Heart right ventricle (tissue), 16 donors: Measurements from ENCODE around the gene NR2F1-AS1. TPM values are rescaled to one million over a fixed set of nuclear protein-coding genes. Genes with fewer than 3 reads are reported as not detected.

Experiments
- ATAC-seq, 8 donors: fragments of 200-7000 bp; cut with Tn5 transposase; one replicate each; pipeline ENCODE4 v1.9.1; 2020; ENCODE audit warnings: mild to moderate bottlenecking in 8 of 8, moderate library complexity in 8 of 8, moderate number of reproducible peaks in 1 of 8
- DNase-seq, 2 donors: peaks; one replicate each; pipeline ENCODE4 v3.0.0-alpha.2; 2020
- H3K27ac ChIP-seq, 10 donors: fragments of 200-600 bp; sonication (generic) in 2 of 10; one replicate each; pipeline versions ENCODE4 v1.5.0 to v1.8.0; 2020 to 2022; ENCODE audit warnings: mild to moderate bottlenecking in 3 of 10
- H3K27me3 ChIP-seq, 7 donors: fragments of 200-600 bp; one replicate each; pipeline ENCODE4 v1.8.0; 2021 to 2022; ENCODE audit warnings: mild to moderate bottlenecking in 2 of 7
- H3K36me3 ChIP-seq, 9 donors: fragments of 200-600 bp; sonication (generic) in 1 of 9; one replicate each; pipeline versions ENCODE4 v1.5.0 to v1.8.0; 2020 to 2022; ENCODE audit warnings: mild to moderate bottlenecking in 2 of 9
- H3K4me1 ChIP-seq, 9 donors: fragments of 200-600 bp; sonication (generic) in 1 of 9; one replicate each; pipeline versions ENCODE4 v1.5.0 to v1.8.0; 2020 to 2022; ENCODE audit warnings: mild to moderate bottlenecking in 4 of 9
- H3K4me3 ChIP-seq, 10 donors: fragments of 200-600 bp; sonication (generic) in 2 of 10; one replicate each; pipeline versions ENCODE4 v1.5.0 to v1.8.0; 2020 to 2022; ENCODE audit warnings: mild to moderate bottlenecking in 7 of 10, moderate library complexity in 2 of 10
- H3K9me3 ChIP-seq, 11 donors: fragments of 200-600 bp in 10 of 11; sonication (generic) in 2 of 11; one replicate each; pipeline versions ENCODE4 v1.5.0 to v1.8.0; 2013 to 2022; ENCODE audit warnings: mild to moderate bottlenecking in 2 of 11, control low read depth in 1 of 11, moderate library complexity in 1 of 11
- WGBS, 2 donors: extraction: QIAGEN DNeasy Blood & Tissue Kit; methylation state at CpG; one replicate each; pipeline ENCODE4 v1.1.7; 2013; ENCODE audit warnings: inconsistent platforms in 1 of 2; 5-methylcytosine and 5-hydroxymethylcytosine counted together
- intact Hi-C, 10 donors: fragments of 100-400 bp; cut with DNase I; formaldehyde crosslinking; loops; one replicate each; pipeline versions ENCODE4 v1.11.1 to v1.14.2; 2022
- polyA plus RNA-seq, 2 donors: library from polyadenylated mRNA; stranded (reverse); fragments of 200-250 nt; gene quantifications; one replicate each; pipeline ENCODE4 v1.2.3, GENCODE V29; 2013
- total RNA-seq, 10 donors: library from RNA; stranded (reverse); fragmentation: NEBNext Ultra II Directional in 3 of 10; extraction: Animal tissue kit (Norgen Biotek cat#: 25700) in 3 of 10; gene quantifications; one replicate each; pipeline versions ENCODE4 v1.2.1 to v1.2.4, GENCODE V29; 2021 to 2023
- TF ChIP-seq, protein P1 (sequence below), 9 donors: fragments of 200-600 bp; sonication (generic) in 2 of 9; IDR thresholded peaks; one replicate each; pipeline versions ENCODE4 v1.5.0 to v1.8.0; 2021 to 2022; ENCODE audit warnings: antibody characterized with exemption in 9 of 9, mild to moderate bottlenecking in 5 of 9, moderate library complexity in 1 of 9
- donor health status: Arrhythmogenic right ventricular cardiomyopathy.
- donor health status: ischemic (EF 13 %, LVEDD 7.1; RV severe dilation, severe dysfunction).
- donor health status: healthy with polysubstance abuse.
- donor health status: DM: no; HTN: yes; CAD: no.
- donor health status: DM: no; HTN: no; CAD: no.
- donor health status: ischemic (EF 25% LVEDD 6.9; RV normal size, moderate dysfunction).
- donor health status: ischemic (EF 25% LVEDD 5.7; RV mildly dilated, moderate dysfunction).
- donor health status: healthy.
- donor health status: DM: yes; HTN: yes; CAD: no.
- donor health status: Ischemic cardiomyopathy.
- donor health status: ischemic (EF 35%, LVEDD 5.7; RV mildly dilated, moderate dysfunction).
- donor health status: nonischemic (EF 11% LVEDD 7.7; RV severe dilation, severe dysfunction).
- donor health status: DM: yes; HTN: yes; CAD: no.
- donor health status: PGD.
- donor health status: ischemic (EF 29% LVEDD 5.4; RV normal size, mild dysfunction).
- donor health status: nonischemic (EF 23%, LVEDD 6.1; RV moderate dilation, normal function).

NR2F1-AS1 gene
- total and polyA plus RNA-seq, 12 donors, result 0.41 to 2.9 (median 0.59) TPM; not detected in 1

DNA sequence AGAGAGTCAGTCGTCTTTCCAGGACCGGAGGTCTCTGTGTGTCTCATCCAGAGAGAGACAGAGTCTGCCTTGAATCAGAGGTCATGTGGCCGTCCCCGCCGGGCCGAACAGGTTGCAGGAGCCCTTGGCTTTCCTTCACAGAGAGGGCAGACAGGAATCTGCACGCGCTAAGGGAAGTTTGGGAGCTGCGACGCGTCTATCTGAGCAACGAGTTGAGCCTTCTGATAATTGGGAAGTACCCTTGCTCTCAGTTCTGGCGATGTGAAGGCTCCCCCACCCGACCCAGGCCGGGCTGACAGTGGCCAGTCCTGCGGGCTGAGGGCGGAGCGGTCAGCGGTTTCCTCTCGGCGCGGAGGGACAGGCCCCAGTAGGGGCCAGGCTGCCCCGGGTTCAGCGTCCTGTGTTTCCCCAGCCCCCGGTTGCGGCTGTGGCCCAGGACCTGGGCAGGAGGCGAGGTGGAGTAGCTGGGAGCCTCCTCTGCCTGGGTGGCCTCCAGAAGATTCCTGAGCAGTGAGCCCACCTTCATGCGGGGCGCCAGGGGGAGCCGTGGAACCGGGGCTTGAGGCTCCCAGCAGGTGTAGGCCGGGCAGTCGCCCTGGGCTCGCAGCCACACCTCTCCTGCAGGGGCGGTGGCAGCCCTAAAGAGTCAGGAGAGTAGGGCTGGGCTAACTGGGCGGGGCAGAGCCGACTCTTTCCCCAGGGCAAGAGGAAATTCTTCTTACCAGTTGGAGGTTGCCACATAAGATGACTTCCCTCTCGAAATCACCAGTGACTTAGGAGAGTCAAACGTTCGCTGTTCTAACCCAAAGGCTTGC is 15.9 kb upstream of the NR2F1-AS1 start:
- Histone ChIP-seq H3K36me3 (no peaks in the 10 kb centered on the region), H3K27ac (no peak overlapping the region), H3K27me3 (peaks cover 27 to 100% (median 99%) of the 10 kb centered on the region in 7 donors), H3K4me1 (peaks cover 0 to 11% (median 0%) of the 10 kb centered on the region in 9 donors), H3K4me3 (no peak overlapping the region), H3K9me3 (peaks cover 0 to 7% (median 0%) of the 10 kb centered on the region in 11 donors)
- WGBS, 2 donors, result 12 to 21% methylated on average over 40 of the region's 40 CpGs
- TF ChIP-seq, protein P1, sequence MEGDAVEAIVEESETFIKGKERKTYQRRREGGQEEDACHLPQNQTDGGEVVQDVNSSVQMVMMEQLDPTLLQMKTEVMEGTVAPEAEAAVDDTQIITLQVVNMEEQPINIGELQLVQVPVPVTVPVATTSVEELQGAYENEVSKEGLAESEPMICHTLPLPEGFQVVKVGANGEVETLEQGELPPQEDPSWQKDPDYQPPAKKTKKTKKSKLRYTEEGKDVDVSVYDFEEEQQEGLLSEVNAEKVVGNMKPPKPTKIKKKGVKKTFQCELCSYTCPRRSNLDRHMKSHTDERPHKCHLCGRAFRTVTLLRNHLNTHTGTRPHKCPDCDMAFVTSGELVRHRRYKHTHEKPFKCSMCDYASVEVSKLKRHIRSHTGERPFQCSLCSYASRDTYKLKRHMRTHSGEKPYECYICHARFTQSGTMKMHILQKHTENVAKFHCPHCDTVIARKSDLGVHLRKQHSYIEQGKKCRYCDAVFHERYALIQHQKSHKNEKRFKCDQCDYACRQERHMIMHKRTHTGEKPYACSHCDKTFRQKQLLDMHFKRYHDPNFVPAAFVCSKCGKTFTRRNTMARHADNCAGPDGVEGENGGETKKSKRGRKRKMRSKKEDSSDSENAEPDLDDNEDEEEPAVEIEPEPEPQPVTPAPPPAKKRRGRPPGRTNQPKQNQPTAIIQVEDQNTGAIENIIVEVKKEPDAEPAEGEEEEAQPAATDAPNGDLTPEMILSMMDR (IDR thresholded peaks at IDR 0.05), result no peak
- DNase-seq, result no peak
- intact Hi-C loops, result no loop called here
- peak in 2 of 8 donors; percentile 16 to 20 for ATAC-seq

GRCh38 chr5:93596310-93596675 is 15.3 kb upstream of the NR2F1-AS1 start:
- ATAC-seq (no peak), DNase-seq (no peak)
- H3K4me3 ChIP-seq, result no peak overlapping the region
- TF ChIP-seq, protein P1 (IDR thresholded peaks at IDR 0.05), result no peak
- intact Hi-C loops, result no loop called here
- peaks cover 0 to 11% (median 0%) of the 10 kb centered on the region in 9 donors for H3K4me1 ChIP-seq
- H3K9me3 ChIP-seq, result peaks cover 0 to 7% (median 0%) of the 10 kb centered on the region in 11 donors
- H3K36me3 ChIP-seq, result no peaks in the 10 kb centered on the region
- peaks cover 26 to 100% (median 98%) of the 10 kb centered on the region in 7 donors for H3K27me3 ChIP-seq
- WGBS, 2 donors, result 13 to 34% methylated on average over 14 of the region's 14 CpGs
- no peak overlapping the region for H3K27ac ChIP-seq

DNA sequence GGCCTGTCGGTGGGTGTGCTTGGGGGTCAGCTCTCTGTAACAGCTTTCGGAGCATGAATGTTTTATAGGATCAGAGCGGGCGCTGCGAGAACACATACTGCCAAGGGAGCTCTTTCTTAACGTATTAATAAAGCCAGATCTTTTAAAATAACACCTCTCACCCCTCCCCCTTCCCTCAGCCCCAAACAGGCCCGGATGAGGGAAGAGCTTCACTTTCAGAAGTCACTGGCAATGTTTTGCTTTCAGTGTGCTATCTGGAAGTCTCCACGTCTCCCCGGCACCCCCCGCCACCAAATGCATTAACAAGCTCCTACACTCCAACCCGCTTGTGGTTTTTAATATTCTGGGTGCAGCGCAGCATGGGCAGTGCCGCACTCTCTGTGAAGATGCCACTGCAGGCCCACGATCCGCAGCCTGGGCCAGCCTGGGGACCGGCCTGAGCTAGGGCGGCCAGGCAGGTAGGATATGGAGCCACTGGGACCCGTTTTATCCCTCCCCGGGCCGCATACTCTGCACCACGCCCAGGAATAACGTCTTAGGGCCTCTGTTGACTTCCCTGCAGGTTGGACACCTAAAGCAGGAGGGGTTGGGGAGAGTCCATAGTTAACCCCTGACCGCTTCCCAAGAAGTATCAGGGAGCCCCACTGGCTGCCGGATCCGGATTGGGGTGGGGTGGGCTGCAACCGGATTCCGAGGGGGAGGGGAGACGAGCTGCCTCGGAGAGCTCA is 14.6 kb upstream of the NR2F1-AS1 start:
- Histone ChIP-seq H3K9me3 (peaks cover 0 to 7% (median 0%) of the 10 kb centered on the region in 11 donors), H3K4me3 (no peak overlapping the region), H3K27ac (no peak overlapping the region), H3K36me3 (no peaks in the 10 kb centered on the region), H3K4me1 (peaks cover 0 to 11% (median 0%) of the 10 kb centered on the region in 9 donors), H3K27me3 (peaks cover 26 to 100% (median 93%) of the 10 kb centered on the region in 7 donors)
- intact Hi-C loops, result no loop called here
- WGBS, 2 donors, result 26 to 47% methylated on average over 29 of the region's 29 CpGs
- ATAC-seq (no peak), DNase-seq (no peak)
- TF ChIP-seq, protein P1 (IDR thresholded peaks at IDR 0.05), result no peak

GRCh38 chr5:93594591-93595419 is 13.8 kb upstream of the NR2F1-AS1 start:
- 27 to 40% methylated on average over 37 of the region's 37 CpGs for WGBS, 2 donors
- H3K27me3 ChIP-seq, result peaks cover 26 to 100% (median 86%) of the 10 kb centered on the region in 7 donors
- intact Hi-C loops, result no loop called here
- ATAC-seq (no peak), DNase-seq (no peak)
- H3K27ac ChIP-seq, result no peak overlapping the region
- peaks cover 0 to 7% (median 0%) of the 10 kb centered on the region in 11 donors for H3K9me3 ChIP-seq
- TF ChIP-seq, protein P1 (IDR thresholded peaks at IDR 0.05), result no peak
- no peaks in the 10 kb centered on the region for H3K36me3 ChIP-seq
- no peak overlapping the region for H3K4me3 ChIP-seq
- peaks cover 0 to 11% (median 0%) of the 10 kb centered on the region in 9 donors for H3K4me1 ChIP-seq
